ENCODE measurements around the gene CNTLN.
"Not testable (repeated sequence)": the region's sequence is repeated elsewhere in the genome, so short reads cannot be mapped to it uniquely, and the experiment has no call there.

Gene CNTLN

DNA sequence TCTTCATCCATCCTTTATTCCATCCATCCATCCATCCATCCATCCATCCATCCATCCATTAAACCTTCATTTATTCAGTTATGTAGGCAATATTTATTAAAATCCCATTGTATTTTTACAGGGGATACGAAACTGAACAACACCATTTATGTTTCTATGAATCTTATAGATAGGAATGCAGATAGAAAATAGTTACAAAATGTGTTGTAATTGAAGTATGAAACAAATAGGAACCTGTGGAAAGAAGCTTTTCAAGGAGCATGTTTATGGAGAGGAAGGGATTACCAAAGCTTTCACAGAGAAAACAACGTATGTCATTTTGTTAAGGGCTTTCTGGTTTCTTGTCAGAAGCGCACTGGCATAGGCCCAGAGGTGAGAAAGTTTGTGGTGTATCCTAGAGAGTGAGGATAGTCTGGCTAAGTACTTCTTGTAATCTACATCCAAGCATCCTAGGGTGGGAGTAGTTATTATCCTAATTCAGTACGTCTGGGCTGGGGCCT is 184.0 kb downstream of the CNTLN start:
- no peak for DNase-seq (ENCODE audit: low spot score)

GRCh38 chr9:17319864-17320263 is 185.0 kb downstream of the CNTLN start:
- DNase-seq (ENCODE audit: low spot score): no peak

- DNase-seq (ENCODE audit: low spot score): no peak
Measured at GRCh38 chr9:17322882-17323864, 188.3 kb downstream of the CNTLN start.

GRCh38 chr9:17328331-17328730 is 193.5 kb downstream of the CNTLN start:
- DNase-seq (ENCODE audit: low spot score): no peak

DNA sequence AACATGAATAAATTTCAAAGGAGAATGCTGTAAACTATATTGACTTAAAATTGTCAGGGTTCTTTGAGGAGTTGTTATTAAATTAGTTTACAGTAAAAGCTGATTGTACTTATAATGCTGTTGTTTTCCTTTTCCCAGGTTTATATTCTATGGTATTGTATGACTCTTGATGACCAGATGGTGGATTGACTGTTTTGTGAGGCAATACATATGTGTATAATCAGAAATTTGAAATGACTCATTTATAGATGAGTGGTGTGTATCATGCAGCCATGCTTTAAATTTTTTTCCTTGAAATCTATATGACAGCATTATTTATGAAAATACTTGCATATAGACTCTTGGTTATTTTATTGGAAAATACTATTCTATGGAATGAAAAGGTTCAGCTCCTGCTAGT is 195.3 kb downstream of the CNTLN start:
- DNase-seq (ENCODE audit: low spot score): no peak

GRCh38 chr9:17332115-17332514 is 197.3 kb downstream of the CNTLN start:
- no peak for DNase-seq (ENCODE audit: low spot score)

GRCh38 chr9:17339156-17339555 is 204.3 kb downstream of the CNTLN start:
- no peak for DNase-seq (ENCODE audit: low spot score)

GRCh38 chr9:17342696-17343095 is 207.9 kb downstream of the CNTLN start:
- no peak for DNase-seq (ENCODE audit: low spot score)

DNA sequence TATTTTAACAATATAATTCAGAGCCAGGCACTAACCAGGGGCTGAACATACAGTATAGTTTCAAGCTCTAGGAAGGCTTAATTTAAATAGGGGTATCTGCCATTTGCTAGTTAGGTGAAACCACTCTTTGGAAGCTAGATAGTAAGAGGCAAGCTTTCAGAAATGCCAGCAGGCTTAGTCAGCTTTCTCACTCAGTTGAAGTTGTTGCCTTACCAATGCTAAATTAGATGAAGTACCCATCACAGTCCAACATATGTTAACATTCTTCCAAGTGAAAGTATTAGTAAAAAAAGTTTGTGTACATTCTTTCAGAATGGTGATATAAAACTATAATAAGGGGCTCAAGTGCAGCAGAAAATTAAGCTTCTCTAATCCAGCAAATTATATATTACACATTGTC is 215.0 kb downstream of the CNTLN start:
- DNase-seq (ENCODE audit: low spot score): no peak

GRCh38 chr9:17354006-17354405 is 219.2 kb downstream of the CNTLN start:
- DNase-seq (ENCODE audit: low spot score): not testable (repeated sequence)

- no peak for DNase-seq (ENCODE audit: low spot score)
Measured at GRCh38 chr9:17361378-17361777, 226.5 kb downstream of the CNTLN start.

- no peak for DNase-seq (ENCODE audit: low spot score)
Measured at GRCh38 chr9:17367035-17367434, 232.2 kb downstream of the CNTLN start.

GRCh38 chr9:17380126-17380861 is 245.5 kb downstream of the CNTLN start:
- no peak for DNase-seq (ENCODE audit: low spot score)

- no peak for DNase-seq (ENCODE audit: low spot score)
Measured at GRCh38 chr9:17387565-17387964, 252.7 kb downstream of the CNTLN start.

GRCh38 chr9:17389026-17389425 is 254.2 kb downstream of the CNTLN start:
- DNase-seq (ENCODE audit: low spot score): no peak

DNA sequence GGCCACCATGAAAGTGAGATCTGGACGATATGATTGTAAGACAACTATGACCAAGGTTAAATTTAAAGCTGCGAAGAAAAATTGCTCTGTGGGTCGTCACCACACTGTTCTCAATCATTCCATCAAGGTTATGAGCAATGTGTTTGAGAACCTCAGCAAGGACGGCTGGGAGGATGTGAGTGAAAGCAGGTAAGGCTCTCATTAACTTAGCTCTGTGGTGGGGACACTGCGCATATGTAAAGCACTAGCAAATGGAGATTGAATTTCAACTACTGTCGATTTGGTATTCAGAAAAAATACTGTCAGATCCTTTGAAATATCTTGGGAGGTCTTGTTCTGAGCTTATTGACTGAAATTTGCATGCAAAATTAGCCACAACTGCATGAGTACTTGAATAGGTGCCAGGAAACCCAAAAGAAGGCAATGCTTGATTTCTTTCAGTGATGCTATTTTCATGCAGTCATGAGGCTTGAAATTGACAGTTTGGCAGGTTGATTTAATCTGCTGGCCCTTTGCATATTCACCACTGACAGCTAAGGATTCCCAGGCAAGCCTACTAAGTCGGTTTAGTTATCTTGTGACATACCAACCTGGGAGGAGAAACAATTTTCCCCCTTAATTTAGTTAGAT is 260.2 kb downstream of the CNTLN start:
- DNase-seq (ENCODE audit: low spot score): no peak

GRCh38 chr9:17397166-17397728 is 262.4 kb downstream of the CNTLN start:
- DNase-seq (ENCODE audit: low spot score): not testable (repeated sequence)

DNA sequence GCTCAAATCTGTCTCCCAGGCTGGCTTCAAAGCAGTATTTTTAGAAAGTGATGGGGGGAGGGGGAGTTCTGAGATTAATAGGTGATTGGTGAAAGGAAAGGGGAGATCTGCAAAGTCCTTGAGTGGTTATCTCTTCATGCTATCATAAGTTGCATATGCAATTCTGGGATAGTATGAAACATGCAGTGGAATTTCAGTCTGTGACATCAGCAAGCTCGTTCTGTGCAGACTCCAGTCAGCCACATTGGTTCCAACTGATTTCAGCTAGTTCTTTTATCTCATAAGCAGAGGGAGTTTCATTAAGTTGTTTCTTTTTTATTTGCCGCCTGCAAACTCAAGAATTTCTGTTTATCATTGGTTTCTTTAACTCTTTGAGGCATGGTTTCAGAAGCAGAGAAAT is 263.5 kb downstream of the CNTLN start:
- no peak for DNase-seq (ENCODE audit: low spot score)

GRCh38 chr9:17401858-17402257 is 267.0 kb downstream of the CNTLN start:
- DNase-seq (ENCODE audit: low spot score): no peak

DNA sequence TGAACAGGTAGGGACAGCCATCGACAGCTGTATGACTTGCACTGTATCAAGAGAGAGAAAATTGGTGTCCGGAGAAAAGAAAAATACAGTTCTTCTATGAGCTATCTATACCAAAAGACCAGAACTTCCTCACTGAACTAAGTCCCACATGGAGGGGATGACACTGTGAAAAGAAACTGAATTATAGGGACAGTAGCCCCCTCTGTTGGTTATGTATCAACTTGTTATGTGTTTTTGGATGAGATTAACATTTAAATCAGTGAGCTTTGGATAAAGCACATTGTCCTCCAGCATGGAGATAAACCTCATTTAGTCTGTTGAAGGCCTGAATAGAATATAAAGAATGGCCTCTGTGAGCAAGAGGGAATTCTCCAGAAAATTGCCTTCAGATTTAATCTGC is 267.5 kb downstream of the CNTLN start:
- no peak for DNase-seq (ENCODE audit: low spot score)

DNA sequence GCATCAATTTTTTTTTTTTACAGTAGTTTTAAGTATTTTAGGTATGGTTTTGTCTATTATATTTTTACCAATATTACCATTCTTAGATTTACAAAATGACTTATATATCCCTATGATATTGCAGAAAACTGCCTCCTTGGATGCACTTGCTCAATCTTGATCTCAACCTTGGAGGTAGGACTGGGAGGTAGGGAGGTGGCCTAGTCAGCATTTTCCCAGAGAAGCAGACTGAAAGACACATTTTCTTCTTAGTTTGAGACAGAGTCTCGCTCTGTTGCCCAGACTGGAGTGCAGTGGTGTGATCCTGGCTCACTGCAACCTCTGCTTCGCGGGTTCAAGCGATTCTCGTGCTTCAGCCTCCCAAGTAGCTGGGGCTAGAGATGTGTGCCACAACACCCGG is 268.7 kb downstream of the CNTLN start:
- no peak for DNase-seq (ENCODE audit: low spot score)

- DNase-seq (ENCODE audit: low spot score): no peak
Measured at GRCh38 chr9:17414986-17415385, 280.1 kb downstream of the CNTLN start.
